Retinal pigment epithelial cell (primary cell): Measurements from ENCODE around the gene TMEM120B.
A peak's percentile ranks its signal among the peaks of the same experiment; 100 is the strongest.

Experiments used
- DNase-seq: peaks from one replicate; pipeline ENCODE4 v3.0.0-alpha.2; 2010; ENCODE audit warnings: low read depth
- H3K4me3 ChIP-seq: 2 replicates; pipeline ENCODE4 v1.5.1; 2011; ENCODE audit warnings: mild to moderate bottlenecking, low read length, control low read depth, moderate library complexity
- TF ChIP-seq, protein P1 (sequence below): conservative IDR thresholded peaks from 2 replicates; pipeline ENCODE4 v1.5.1; 2011; ENCODE audit warnings: low read depth, low read length, control low read depth, inconsistent platforms

The TMEM120B gene

DNA sequence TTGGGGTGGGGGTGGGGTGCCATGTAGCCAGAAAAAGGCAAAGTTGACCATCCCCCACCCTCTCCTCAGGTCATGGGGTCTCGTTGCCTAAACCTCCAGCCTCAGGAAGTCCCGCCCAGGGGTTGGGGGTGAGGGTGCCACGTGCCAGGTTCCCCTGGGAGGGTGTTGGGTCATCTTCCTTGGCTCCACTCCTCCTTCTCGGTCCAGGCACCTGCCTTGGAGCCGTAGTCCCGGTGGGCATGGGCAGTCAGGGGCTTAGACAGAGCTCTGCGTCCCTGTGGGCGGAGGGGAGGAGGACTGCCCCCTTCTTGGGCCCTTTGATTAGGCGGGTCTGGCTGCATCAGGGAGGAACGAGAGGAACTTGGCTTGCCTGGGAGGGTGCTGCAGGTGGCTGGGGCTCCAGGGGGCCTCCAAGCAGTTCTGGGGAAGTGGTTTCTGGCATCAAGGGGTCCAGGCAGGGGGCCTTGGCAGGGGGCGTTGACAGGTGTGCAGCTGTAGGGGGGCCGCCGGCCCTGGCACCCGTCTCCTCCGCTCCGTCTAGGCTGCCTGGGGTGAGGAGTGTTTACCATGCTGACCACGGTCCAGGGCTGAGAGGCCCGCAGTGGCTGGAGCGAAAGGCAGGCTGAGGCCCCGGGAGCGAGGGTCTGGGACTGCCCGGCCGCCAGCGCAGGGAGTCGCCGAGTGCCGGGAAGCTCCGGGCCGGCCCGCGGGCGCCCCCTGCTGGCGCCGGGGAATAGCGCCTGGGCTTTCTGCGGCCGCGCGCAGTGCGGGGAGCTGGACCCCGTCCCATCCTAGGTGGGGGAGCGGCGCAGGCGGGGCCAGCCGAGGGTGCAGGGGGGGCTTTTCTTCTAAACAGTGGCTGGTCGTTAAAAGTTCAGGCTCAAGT, 99.1 kb downstream of the TMEM120B start:
- DNase-seq, result no peak
- H3K4me3 ChIP-seq, result peak overlapping the region; percentile 78
- TF ChIP-seq, protein P1, sequence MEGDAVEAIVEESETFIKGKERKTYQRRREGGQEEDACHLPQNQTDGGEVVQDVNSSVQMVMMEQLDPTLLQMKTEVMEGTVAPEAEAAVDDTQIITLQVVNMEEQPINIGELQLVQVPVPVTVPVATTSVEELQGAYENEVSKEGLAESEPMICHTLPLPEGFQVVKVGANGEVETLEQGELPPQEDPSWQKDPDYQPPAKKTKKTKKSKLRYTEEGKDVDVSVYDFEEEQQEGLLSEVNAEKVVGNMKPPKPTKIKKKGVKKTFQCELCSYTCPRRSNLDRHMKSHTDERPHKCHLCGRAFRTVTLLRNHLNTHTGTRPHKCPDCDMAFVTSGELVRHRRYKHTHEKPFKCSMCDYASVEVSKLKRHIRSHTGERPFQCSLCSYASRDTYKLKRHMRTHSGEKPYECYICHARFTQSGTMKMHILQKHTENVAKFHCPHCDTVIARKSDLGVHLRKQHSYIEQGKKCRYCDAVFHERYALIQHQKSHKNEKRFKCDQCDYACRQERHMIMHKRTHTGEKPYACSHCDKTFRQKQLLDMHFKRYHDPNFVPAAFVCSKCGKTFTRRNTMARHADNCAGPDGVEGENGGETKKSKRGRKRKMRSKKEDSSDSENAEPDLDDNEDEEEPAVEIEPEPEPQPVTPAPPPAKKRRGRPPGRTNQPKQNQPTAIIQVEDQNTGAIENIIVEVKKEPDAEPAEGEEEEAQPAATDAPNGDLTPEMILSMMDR, result peak; percentile 71

DNA sequence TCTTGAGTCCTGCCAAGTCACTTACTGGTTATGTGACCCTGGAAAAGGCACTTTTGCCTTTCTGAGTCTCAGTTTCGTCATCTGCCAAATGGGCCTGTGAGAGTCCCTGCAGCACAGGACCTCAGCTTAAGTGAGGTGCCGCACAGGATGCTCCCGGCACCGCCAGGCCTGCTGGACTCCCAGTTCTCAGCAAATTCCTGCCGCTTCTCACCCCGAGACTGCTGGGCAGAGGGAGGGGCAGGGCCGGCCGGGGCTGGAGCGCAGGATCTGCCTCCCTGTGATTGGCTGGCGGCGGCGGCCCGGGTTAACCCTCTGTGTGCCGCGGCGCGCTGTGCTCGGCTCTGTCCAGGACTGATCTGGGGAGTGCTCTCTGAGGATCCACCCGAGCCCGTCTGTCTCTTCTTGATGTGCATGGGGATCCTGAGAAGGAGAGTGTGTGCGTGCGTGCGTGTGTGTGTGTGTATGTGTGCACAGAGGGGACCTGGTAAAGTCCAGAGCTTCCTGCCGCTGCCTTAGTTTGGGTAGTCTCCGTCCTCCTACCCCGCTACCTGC, 99.8 kb downstream of the TMEM120B start:
- TF ChIP-seq, protein P1, result no peak
- DNase-seq, result no peak
- peak overlapping the region; percentile 78 for H3K4me3 ChIP-seq

DNA sequence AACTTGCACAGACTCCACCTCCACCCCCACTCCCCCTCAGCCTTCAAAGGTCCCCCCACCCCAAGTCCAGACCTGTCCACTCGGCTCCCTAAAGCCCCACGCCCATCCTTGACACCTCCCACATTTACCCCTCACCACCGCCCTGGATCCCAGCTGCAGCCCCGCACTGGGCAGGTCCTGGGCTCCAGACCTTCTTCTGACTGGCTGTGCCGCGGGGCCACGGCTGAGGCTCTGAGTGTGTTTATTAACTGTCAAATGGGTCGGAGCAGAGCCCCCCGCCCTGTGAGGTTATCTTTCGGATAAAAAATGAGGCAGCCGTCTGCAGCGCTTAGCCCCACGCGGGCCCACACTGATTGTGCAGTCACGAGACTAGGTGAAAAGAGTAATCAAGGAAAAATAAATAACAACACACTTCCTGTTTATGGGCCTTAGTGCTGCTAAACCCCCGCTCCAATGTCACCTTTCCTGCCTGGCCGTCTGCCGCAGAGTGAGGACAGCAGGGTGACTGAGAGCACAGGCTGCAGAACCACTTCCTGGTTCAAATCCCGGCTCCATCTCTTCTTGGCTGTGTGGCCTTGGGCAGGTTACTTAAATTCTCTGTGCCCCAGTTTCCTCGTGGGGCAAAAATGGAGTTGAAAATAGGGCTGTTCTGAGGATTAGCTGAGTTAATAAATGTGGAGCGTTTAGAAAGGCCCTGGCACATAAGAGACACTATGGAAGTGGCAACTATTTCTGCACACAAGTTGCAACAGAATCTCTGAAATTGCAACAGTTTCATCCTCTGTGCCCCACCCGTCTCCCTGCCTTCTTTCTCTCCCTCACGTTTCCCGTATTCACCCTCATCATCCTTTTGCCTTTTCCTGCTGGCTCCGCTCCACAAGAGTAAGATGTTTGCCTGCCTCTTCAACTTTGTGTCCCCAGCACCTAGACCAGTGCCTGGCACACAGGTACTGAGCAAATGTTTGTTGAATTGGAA, 100.7 kb downstream of the TMEM120B start:
- TF ChIP-seq, protein P1, result no peak
- DNase-seq, result no peak
- H3K4me3 ChIP-seq, result peak overlapping the region; percentile 78

DNA sequence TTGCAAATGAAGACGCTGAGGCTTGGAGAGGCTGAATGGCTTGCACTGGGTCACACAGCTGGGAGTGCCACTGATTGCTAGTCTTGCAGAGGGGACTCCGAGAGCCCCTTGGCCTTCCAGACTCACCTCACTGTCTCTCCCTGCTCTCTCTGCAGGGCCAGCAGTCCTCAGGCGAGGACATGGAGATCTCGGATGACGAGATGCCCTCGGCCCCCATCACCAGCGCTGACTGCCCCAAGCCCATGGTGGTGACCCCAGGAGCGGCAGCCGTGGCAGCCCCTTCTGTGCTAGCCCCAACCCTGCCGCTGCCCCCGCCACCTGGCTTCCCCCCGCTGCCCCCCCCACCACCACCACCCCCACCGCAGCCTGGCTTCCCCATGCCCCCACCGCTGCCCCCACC, 101.4 kb downstream of the TMEM120B start:
- TF ChIP-seq, protein P1, result no peak
- DNase-seq, result no peak
- no peak overlapping the region for H3K4me3 ChIP-seq

DNA sequence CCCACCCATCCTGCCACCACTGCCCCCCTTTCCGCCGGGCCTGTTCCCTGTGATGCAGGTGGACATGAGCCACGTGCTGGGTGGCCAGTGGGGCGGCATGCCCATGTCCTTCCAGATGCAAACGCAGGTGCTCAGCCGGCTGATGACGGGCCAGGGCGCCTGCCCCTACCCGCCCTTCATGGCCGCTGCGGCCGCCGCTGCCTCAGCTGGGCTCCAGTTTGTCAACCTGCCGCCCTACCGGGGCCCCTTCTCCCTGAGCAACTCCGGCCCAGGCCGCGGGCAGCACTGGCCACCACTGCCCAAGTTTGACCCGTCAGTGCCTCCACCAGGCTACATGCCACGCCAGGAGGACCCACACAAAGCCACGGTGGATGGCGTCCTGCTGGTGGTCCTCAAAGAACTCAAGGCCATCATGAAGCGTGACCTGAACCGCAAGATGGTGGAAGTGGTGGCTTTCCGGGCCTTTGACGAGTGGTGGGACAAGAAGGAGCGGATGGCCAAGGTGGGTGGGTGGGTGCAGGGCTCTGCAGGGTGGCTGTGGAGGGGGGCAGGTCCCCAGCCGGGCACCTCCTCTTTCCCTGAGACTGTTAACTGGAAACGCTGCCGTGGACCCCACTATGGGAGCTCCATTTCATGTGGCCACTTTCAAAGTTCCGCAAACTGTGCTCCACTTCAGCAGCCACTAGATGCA, 102.0 kb downstream of the TMEM120B start:
- TF ChIP-seq, protein P1, result no peak
- DNase-seq, result no peak
- H3K4me3 ChIP-seq, result no peak overlapping the region

DNA sequence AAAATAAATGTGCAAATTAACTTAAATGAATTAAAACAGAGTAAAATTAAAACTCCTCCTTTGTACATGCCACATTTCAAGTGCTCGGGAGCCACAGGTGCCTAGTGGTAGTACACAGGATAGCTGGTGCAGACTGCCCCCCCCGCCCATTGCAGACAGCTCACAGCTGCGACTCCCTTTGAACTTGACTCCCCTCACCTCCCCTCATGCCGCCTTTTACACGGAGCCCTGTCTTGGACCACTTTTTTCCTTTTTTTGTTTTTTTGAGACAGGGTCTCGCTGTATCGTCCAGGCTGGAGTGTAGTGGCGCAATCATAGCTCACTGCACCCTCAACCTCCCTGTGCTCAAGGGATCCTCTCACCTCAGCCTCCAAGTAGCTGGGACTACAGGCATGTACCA, 102.7 kb downstream of the TMEM120B start:
- no peak overlapping the region for H3K4me3 ChIP-seq
- DNase-seq, result no peak
- TF ChIP-seq, protein P1, result no peak
